ENCODE data around the gene DACH1.

GRCh38 chr13:71517004-71517403 is 350.0 kb downstream of the DACH1 start:
- no peak for TF ChIP-seq CTCF (IDR thresholded peaks at IDR 0.05; ENCODE audit: insufficient read depth, low read depth, low read length)
- no peak for TF ChIP-seq EZH2 (IDR thresholded peaks at IDR 0.05; ENCODE audit: insufficient read depth, low read length)
